CD4-positive, alpha-beta T cell treated with Interleukin-2 at 100 ng/mL for 4 hours (primary cell): ENCODE data around the gene SOX11.
"Not testable (repeated sequence)": the region's sequence is repeated elsewhere in the genome, so short reads cannot be mapped to it uniquely, and the experiment has no call there.

Experiments used
- DNase-seq: peaks from one replicate; pipeline ENCODE4 v3.0.0-alpha.2; 2020; ENCODE audit warnings: low spot score

SOX11 gene

DNA sequence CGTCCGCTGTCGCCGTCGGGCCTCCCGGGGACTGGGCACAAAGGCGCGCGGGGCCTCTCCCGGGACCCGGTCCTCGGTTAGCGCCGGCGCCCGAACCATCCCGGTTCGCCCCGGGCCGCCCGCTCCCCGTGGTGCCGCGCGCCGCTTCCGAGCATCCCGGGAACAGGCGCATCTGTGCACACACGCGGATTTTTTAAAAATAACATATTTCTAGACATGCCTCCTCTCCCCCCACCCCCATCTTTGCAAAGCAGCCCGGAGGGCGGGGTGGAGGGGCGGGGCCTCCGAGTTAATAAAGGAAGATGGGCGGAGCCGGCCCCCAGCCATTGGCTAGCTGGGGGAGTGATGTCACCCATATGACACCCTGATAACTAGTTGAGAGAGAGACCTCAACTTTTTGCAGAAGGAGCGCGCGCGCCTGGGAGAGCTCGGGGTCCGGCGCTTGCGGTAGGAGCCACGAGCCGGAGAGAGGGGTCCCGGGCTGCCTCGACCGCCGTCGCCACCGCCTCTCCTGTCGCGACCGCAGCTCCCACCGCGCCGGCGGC, at the start of gene SOX11:
SOX11 (plus strand) TSS at position 400 of the 545 bp plus-strand sequence. CDS start 338 bp downstream, outside the sequence.
- DNase-seq, result no peak

DNA sequence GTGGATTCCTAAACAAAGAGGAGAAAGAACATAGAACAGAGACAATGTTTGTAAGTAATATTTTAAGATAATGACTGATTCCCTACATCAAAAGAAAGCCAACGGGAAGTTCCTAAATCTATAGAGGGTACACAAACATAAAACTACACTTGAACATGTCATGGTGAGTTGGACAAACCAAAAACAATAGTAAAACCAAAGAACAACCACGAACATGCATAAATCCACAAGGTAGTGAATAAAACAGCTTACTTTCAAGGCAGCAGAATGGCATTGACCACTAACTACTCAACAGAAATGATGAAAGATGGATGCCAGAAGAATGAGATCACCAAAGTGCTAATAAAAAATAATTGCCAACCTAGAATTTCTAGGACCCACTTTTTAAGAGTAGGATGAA, 39.5 kb upstream of the SOX11 start:
- not testable (repeated sequence) for DNase-seq

DNA sequence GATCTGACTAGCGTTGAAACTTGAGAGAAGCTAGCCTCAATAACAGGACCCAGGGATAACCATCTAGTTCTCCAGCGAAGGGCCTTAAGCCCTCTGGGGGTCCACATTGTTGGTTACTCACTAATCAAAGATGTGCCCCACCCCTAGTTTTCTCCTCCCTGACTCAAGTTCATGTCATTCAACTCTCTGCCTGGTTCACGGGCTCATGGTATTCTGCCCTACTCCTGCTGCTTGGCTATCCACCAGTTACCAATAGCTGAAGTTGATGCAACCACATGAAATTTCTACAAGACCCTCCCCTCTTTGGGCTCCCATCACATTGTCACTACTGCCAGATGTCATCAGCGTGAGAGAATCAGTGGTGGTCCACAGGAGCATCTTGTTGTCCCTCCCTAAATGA, 38.4 kb upstream of the SOX11 start:
- not testable (repeated sequence) for DNase-seq

DNA sequence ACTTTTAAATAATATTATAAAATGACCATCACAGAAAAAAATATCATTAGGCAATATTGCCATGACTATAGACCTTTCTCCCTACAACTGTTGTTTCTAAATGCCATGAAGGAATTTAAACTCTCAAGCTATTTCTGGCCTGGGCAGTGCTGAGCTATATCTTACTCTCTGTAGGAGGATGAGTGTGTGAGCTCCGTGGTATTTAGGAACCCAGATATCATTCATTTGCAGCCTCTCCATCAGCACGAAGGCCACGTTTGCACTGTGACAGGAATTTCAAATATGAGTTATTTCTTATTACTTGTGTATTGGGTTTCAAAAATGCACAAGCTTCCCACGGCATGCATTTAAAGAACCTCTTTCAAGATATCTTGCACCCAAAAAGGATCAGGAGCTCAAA, 35.0 kb upstream of the SOX11 start:
- DNase-seq, result no peak

DNA sequence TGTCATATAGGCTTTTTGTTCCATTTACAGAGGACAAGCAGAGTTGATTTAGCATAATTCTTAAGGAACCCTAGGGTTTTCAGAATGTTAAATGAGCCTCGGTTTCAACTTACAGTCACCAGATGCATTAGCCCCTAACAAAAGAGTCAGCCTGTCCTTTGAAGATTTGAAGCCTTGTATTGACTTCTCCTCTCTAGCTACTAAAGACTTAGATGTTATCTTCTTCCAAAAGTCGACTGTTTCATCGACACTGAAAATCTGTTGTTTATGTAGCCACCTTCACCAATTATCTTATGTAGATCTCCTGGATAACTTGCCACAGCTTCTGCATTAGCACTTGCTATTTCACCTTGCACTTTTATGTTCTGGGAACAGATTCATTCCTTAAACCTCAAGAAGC, 31.6 kb upstream of the SOX11 start:
- DNase-seq, result no peak

DNA sequence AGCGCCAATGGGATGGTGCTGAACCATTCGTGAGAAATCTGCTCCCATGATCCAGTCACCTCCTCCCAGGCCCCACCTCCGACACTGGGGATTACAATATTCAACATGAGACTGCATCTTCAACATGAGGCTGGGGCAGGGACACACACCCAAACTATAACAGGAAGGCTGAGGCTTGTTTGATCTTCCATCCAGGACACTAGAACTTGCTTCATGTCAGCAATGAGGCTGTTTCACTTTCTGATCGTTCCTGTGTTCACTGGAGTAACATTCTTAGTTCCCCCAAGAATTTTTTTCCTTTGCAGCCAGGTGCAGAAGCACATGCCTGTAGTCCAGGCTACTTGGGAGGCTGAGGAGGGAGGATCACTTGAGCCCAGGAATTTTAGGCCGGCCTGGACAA, 30.8 kb upstream of the SOX11 start:
- DNase-seq, result no peak

DNA sequence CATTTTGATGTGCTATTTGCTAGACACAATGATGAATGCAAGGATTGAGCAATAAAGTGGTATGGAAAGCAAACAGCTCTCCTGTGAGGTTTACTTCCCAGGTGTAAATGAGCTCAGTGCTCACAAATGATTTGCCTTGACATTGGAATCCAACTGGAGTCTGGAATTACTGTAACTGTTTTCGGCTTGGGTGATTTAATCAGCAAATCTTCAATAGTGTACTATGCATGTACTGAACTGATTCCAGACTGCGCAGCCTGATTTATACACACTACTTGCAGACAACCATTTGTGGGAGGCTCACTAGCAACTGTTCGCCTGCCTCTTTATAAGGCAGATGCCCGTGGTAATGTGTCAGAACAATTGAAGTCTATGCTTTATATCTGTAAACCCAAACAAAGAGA, 27.9 kb upstream of the SOX11 start:
- DNase-seq, result no peak

DNA sequence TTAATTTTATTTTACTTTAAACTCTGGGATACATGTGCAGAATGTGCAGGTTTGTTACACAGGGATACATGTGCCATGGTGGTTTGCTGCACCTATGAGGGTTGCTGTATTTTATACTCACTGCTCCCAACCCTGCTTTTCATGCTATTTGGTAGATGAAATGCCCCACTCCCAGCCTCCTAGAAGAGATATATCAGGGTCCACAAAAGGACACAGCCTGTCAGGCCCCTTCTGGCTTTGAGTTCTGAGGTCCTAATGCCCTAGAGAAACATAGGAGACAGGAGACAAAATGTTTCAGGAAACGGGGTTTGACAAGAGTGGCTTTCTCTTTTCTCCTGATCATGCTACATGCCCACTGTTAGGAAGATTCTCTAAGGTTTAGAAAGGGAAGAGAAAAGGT, 27.1 kb upstream of the SOX11 start:
- DNase-seq, result no peak

DNA sequence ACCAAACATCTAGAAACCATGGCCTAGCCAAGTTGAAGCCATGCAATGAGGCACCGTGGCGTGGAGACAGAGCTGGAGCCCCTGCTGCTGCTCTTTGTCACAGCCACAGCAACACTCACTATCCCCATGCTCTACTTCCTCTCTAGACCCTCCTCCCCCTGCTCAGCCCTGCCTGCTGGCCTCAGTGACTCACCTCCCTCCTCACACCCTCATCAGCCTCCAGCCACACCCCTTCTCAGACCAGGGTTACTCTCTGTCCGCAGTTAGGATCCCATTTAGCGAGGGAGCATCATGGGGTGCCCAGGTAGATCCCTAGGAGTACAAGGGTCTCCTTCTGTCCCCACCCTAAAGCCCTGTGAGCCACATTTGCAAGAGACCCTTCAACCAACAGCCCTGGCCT, 25.4 kb upstream of the SOX11 start:
- DNase-seq, result no peak

DNA sequence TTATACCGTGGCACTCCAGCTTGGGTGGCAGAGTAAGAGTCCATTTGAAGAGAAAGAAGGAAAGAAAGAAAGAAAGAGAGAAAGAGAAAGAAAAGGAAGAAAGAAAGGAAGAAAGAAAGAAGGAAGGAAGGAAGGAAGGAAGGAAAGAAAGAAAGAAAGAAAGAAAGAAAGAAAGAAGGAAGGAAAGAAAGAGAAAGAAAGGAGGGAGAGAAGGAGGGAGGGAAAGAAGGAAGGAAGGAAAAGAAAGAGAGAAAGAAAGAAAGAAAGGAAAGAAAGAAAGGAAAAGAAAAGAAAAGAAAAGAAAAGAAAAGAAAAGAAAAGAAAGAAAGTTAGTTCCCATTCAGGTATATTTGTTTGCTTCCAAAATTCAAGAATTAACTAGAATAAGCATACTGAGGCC, 24.5 kb upstream of the SOX11 start:
- not testable (repeated sequence) for DNase-seq

DNA sequence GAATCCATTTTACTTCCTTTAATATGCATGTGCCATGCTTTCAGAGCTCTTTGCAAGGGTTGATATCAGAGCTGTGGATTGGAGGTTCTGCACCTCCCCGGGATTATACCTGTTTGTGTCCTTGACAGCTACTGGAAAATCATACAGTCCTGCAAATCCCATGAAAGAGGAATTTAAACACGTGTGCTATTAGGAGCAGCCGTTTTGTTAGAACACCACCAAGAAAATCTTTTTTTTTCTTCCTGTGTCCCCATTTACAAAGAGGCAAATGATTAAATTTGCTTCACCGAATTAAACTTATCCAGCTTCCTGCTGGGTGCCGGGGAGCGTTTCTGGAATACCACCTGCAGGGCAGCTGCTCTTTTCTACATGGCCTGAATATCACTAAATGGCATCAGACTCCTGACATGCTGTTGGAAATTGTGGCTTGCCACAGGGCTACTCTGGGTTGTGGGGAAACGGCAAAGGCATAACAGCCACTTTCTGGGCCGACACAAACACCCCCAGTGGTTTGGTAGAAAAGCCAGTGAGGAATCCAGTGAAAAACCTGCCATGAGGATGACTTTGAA, 23.4 kb upstream of the SOX11 start:
- DNase-seq, result no peak

DNA sequence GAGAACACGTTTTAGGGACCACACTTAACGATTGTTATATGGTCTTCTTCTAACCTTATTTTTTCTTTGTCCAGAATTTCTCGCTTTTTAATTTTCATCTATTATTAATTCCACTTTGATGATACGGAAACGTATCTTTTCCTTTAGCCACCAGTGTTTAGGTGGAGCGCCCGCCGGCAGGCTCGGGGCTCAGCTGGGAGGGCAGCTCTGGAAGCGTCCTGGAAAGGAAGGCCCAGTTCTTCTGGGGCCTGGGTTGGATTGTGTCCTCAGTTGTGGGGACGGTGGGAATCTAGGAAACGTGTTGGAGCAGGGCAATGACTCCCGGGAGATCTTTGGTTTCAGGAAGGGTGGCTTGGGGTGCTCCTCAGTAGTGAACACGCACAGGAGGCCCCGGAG, 19.4 kb upstream of the SOX11 start:
- DNase-seq, result no peak

DNA sequence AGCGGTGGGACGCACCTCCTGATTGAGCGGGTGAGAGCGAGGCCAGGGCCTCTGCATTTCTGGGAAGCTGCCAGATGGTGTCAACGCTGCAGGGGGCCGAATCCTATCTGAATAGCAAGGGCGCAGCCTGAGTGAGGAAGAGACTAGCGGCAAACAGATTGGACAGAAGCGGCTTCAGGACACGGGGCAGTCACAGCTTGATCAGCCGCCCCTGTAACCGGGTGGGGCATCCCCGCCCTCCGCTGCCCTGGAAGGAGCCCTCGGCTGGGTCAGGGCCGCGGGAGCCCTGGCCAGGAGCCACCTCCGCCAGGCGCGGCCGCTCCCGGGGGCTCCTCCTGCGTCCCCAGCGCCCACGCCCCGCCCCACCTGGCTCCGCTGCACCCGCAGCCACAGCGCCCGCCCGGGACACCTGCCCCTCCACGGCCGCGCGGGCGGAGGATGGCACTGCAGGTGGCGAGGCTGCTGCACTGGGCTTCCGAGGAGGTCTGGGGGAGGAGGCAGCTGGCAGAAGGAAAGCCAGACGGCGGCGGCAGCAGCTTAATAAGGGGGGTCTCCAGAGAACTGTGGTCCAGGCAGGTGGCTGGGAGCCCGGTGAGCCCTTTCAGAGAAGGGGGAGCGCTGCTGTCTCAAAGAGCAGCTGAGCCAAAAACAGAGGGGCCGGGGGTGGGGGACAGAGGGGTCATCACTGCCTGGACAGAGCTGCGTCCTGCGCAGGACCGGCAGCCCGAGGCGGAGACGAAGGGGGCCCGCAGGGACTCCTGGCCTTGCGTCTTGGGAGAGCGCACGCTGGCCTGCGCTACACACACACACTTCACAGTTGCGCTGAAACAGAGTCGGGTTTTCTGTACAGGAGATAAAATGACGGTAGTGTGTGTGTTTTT, 18.8 kb upstream of the SOX11 start:
- no peak for DNase-seq

DNA sequence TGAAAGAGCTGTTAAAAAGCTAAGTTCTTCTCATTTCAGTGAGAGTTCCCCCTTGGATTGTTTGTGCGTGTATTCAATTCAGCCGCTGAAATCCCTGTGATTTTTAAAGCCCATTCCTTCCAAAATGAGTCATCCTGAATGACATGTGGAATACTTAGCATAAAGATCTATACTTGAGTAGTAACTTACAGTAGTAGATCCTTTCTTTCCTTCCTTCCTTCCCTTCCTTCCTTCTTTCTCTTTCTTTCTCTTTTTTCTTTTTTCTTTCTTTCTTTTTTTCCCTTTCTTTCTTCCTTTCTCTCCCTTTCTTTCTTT, 18.2 kb upstream of the SOX11 start:
- no peak for DNase-seq

DNA sequence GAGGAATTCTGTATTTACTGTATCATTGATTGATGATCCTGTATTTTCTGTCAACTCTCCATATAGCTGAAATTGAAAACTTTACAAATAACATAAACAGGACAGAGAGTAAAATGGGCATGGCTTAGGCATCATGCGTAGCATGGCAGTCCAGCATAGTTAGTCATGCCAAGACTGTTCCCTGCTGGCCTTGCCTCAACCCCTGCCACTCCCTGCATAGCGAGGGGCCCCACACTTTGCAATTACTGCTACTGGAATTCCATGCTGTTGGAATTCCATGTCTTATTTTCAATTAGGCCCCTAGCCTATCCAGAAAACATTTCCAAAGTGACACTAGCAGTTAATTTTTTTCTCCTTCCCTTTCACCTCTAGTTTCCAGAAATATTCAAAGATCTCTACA, 15.1 kb upstream of the SOX11 start:
- no peak for DNase-seq

DNA sequence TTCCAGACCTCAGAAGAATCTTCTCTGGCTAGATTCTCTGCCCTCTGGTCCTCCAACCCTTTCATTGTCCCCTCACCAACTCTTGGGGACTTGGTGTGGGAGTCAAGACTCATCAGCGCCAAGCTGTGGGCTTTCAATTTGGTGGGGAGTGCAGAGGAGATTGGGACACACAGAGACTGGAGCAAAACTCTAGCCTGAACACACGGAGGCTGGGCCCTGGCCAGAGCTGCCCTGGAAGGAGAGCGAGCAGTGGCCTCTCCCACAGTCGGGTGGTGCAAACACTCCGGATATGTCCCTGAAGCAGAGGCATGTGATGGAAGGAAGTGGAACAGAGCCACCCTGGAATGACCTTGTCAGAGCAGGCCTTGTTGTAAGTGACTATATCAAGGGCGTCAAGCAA, 8.7 kb upstream of the SOX11 start:
- DNase-seq, result no peak

DNA sequence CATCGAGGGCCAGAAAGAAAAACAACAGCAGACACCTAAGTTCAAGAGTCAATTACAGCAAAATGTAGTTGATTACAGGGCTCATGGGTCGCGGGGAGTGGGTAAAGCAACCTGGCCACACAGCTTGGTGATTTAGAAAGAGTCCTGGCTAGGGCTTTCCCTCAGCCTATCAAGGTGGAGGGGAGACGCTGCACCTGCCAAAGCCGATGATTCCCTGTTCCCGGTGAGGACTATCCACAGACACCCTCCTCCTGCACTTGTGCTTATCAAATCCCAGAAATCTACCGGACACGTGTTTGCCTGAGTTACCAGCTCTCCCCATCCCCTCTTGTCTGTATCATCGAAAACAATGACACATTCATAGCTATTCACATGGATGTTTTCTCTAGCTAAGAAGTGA, 7.0 kb upstream of the SOX11 start:
- no peak for DNase-seq

DNA sequence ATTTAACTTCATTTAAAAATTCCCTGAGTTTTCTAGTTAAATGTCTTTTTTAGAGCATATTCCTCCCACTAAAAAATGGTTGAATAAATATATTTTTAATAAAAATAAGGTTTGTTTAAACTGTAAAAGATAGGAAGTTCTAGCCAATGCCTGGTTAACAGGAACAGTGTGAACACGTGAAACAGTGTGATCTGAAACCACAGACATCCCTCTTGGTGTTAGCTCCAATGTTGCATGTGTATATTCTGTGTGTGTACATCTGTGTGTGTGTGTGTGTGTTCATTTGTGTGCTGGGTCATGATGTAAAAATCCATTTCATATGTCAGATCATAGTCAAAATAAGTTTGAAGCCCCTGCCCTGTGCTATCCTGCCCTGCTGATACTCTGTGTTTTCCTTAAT, 6.1 kb upstream of the SOX11 start:
- DNase-seq, result no peak

DNA sequence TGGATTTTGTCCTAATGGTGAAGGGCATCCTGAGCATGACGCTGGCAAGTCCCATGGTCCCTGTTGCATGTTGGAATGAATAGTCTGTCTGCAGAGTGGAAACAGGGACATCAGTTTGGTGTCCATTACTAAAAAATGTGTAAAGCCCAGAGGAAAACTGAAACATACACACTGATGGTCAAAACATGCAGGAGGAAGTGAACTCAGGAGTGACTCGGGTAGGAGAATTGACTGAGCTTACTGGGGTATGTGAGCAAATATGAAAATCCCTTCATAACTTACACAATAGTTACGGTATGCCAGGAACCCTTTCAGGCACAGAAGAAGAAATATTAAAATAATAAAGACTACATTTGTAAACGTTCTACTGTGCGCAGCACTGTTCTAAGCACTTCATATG, 5.6 kb upstream of the SOX11 start:
- DNase-seq, result no peak

DNA sequence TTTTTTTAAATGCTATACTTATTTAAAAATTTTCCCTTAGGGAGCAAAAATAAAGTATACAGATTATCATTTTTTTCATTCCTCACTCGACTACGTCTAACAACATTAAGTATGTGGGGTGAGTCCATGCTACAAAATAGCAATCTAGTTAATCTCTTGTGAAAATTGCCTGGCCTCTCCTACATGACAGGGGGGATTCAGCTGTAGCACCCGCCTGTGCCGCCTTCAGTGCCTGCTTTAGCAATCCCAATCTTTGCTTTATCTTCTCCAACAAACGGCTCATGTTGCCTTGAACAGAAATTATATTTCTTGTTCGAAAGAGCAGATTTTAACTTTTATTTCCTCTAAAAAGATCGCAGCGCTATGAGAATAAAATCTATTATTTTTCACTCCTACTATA, 2.4 kb upstream of the SOX11 start:
- DNase-seq, result no peak

DNA sequence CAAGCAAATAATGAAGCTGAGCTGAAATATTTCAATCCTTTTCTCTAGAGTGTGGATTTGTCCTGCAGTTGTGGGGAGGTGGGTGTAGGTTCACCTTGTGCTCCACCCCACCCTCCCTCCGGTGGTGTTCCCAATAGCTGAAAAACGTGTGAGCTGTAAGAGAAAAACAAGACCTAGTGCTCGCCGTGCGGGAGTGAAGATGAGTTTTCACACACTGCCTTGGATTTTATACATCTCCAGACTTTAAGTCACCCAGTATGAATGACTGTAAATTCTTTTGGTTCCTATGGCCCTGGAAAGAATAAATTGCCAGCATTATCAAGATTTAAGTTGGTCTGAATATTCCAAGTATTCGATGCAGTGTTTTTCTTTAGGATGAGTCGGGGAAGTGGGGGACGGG, 1.9 kb upstream of the SOX11 start:
- DNase-seq, result no peak

DNA sequence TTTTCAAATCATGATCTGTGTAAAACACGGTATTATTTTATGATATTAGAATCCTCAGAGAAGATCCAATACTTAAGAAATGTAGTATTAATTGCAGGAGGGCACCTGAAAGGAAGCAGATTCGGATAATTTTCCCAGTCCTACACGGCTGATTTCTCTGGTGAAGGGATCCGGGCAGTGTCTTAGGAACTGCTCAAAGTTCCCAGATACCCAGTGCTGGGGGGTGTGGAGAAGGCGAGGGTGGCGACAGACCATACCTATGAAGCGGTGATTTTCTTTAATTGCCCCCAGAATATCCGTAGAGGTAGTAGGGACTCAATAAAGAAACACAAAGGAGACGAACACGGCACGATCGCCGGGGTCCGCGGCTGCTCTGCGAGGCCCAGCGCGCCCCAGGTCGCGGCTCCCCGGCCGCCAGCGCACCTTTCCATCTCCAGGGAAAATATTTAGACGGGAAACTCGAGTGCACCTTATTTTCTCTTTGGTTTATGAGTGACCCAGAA, 1.4 kb upstream of the SOX11 start:
- DNase-seq, result no peak

DNA sequence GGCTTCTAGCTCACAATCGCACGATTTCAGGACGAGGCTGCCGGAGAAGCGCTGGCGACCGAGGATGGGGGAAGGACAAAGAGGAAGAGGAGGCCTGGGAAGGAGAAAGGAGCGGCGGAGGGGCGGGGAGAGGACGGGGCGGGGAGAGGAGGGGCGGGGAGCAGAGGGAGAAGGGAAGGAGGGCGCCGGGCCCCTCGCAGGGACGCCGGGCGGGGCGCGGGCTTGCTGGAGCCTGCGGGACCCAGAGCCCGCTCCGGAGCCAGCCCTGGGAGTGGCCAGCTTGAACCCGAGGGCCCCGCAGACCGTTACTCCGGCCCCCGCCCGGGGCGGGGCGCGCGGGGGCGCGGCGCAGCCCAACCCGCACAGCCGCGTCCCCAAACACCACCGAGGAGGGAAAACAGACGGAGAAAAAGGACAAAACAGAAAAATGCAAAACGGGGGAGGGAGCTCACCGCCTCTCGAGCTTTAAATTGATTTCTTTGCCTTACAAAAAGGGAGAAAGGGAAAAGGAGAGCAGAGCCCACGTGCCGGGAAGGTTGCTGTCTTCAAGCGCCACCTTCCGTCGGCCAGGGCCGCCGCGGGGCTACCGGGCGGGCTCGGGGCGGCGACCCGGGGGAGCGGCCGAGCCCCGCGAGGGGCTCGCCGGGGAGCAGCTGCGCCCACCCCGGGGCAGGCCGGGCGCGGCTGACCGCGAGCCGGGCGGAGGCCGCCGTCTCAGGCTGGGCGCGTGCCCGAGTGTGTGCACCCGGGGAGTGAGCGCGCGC, 781 bp upstream of the SOX11 start:
- no peak for DNase-seq
